HG03354 (cell line): Measurements from ENCODE around the gene ARCN1.

Experiments used
- ATAC-seq: cut with Tn5 transposase; IDR thresholded peaks from one replicate; pipeline ENCODE4 v1.9.1; 2021; ENCODE audit warnings: mild to moderate bottlenecking; ENCODE audit not compliant: unreplicated experiment, poor library complexity, severe bottlenecking

ARCN1 gene

GRCh38 chr11:118650366-118650765 is 78.2 kb downstream of the ARCN1 start:
- ATAC-seq: no peak

GRCh38 chr11:118651820-118652219 is 79.6 kb downstream of the ARCN1 start:
- no peak for ATAC-seq
